ENCODE measurements around the gene LZTR1.
"Not testable (repeated sequence)": the region's sequence is repeated elsewhere in the genome, so short reads cannot be mapped to it uniquely, and the experiment has no call there.

Gene LZTR1

DNA sequence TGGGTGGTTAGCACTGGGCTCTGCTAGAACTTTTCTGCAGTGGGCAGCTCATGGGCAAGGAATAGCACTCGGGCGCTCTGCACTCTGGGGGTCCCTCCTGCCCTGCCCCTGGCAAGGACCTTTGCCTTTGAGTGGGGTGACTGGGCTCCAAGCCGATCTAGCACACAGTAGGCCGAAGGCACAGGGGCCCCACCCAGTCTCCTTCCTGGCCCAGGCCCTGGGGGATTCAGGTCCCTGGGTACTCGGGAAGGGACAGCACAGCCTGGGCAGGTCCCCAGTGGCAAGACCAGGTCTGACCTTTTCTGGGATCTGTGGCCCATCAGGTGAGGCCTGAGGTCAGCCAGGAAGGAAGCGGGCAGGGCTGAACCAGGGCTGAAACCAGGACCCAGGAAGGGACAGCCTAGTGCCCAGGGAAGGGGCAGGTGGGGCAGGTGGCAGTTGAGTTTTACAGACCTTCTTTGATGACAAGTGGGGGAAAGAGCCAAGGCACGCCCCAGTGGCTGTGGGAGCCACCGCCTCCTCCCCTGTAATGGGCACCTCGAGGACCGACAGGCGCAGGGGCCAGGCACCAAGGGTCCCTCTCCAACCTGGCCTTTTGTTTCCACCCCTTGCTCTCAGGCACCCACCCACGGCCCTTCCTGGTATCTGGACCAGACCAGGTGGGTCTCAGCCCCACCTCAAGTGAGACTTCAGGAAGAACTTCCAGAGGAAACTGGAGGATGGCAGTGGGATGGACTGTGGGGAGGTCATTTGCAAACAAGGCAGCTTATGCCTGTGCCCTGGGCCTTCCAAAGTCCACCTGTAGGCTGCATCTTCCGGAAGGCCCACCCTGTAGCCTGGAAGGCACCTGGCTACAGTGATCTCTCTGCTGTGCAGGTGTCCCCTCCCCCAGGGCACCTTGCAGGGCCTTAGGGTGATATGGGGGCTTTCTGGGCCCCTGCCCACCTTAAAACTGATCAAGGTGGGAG is 15.9 kb upstream of the LZTR1 start:
- no peak for DNase-seq (ENCODE audit: low read depth in 2 of 2)

DNA sequence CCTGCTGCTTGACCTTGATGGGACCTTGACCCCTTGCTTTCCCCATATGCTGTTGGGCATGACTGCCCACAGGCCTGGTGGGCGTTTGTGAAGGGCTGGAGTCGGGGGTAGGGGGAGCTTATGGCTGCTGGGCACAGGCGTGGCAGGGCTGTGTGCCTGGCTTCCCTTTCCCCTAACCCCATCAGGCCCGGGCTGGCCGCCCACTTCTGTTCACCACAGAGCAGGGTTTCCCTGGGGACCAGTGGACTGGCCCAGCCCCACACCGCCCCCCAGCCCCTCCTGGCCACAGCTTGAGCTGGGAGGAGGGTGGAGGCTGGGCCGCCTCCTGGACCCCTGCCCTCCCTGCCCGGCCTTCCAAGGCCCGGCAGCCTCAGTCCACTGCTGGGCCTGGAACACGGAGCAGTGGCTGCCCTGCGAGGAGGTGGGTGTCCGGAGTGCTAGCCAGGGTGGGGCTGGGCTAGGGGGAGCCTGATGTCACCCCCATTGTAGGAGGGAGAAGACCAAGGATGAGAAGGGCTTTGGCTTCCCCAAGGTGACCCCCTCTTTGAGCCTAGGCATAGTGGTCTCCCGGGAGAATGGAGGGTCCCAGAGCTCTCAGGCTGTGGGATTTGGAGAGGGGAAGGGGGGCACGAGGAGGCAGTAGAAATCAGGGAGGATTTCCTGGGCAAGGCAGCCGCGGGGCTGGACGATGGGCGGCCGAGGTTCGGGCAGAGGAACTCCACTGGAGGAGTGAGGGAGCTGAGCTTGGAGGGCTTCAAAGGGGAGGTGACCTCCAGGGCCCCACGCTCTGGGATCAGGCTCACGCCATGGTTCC is 15.0 kb upstream of the LZTR1 start, which contains the start of gene AIFM3:
TSS of gene AIFM3 (plus strand) at position 373 of the 814 bp plus-strand sequence. CDS start 690 bp downstream, outside the sequence.
- DNase-seq (ENCODE audit: low read depth in 2 of 2) = no peak

- DNase-seq (ENCODE audit: low read depth in 2 of 2) = no peak
These were observed 14.3 kb upstream of the LZTR1 start for GRCh38 chr22:20967697-20968211.

GRCh38 chr22:20968281-20968977 is 13.7 kb upstream of the LZTR1 start:
- no peak for DNase-seq (ENCODE audit: low read depth in 2 of 2)

- DNase-seq (ENCODE audit: low read depth in 2 of 2) = no peak
These were observed 11.0 kb upstream of the LZTR1 start for GRCh38 chr22:20970939-20971657.

- DNase-seq (ENCODE audit: low read depth in 2 of 2) = not testable (repeated sequence)
These were observed 9.9 kb upstream of the LZTR1 start for GRCh38 chr22:20972014-20972694.

- DNase-seq (ENCODE audit: low read depth in 2 of 2) = no peak
These were observed 9.0 kb upstream of the LZTR1 start for GRCh38 chr22:20972933-20973577.

- DNase-seq (ENCODE audit: low read depth in 2 of 2) = no peak
These were observed 8.3 kb upstream of the LZTR1 start for GRCh38 chr22:20973634-20974286.

- no peak for DNase-seq (ENCODE audit: low read depth in 2 of 2)
These were observed 7.7 kb upstream of the LZTR1 start for GRCh38 chr22:20974336-20974955.

DNA sequence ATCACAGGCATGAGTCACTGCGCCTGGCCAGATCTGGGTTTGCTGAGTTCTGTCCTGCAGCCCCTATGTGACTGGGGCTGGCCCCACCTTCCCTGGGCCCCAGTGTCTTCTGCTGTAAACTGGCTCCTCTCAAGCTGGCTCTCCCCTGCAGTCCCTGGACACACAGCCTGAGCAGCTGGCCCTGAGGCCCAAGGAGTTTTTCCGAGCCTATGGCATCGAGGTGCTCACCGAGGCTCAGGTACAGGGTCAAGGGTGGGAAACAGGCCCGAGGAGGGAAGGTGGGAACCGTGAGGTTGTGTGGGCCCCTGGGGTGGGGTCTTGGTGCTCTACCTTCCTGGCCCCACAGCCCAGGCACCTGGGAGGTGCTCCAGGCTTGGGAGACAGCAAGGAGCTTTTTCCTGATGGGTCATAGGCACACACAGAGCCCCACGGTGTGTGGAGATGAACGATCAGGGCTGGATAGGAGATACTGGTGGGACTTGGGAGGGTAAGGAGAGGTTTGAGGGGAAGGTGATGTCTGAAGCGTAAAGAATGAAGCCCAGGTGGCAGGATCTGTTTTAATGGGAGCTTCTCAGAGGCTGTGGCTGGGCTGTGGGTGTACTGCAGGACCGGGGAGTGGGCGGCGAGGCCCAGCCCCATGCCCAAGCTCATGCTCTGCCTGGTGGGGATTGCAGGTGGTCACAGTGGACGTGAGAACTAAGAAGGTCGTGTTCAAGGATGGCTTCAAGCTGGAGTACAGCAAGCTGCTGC is 6.4 kb upstream of the LZTR1 start:
- no peak for DNase-seq (ENCODE audit: low read depth in 2 of 2)

DNA sequence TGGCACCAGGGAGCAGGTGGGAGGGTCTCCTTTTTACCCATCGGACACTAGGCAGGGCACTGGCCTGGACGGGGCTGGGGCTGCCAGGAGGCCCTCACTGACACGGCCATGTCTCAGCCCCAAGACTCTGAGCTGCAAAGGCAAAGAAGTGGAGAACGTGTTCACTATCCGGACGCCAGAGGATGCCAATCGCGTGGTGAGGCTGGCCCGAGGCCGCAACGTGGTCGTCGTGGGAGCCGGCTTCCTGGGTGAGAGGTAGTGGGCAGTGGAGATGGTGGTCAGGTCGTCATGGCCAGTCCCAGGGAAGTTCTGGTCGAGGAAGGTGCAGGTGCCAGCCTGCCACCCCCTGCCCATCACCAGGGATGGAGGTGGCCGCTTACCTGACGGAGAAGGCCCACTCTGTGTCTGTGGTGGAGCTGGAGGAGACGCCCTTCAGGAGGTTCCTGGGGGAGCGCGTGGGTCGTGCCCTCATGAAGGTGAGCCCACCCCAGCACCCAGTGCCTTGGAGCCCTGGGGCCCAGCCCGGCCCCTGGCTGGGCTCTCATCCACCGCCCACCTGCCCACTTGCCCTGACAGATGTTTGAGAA is 5.7 kb upstream of the LZTR1 start:
- no peak for DNase-seq (ENCODE audit: low read depth in 2 of 2)

GRCh38 chr22:20977019-20977418 is 5.1 kb upstream of the LZTR1 start:
- DNase-seq (ENCODE audit: low read depth in 2 of 2) = no peak

DNA sequence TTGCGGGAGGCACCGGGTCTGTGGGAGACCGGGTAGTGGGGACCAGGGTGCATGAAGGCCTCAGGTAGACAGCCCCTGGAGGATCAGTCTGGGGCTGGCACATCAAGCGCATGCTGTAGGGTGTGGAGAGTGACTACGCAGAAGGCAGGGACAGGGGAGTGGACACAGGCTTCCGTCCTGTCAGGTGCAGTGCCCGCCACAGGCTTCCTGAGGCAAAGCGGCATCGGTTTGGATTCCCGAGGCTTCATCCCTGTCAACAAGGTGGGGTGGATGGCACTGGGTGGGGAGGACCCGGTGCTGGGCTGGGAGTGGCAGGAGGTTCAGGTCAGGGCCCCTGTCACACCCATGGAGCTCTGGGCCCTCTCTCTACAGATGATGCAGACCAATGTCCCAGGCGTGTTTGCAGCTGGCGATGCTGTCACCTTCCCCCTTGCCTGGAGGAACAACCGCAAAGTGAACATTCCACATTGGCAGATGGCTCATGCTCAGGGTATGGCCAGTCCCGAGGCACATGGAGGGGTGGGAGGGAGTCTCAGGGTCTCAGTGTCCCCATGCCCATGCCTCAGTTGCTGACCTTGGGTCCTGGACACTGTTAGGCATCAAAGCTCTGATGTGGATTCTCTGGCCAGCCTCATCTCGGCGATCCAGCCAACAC is 4.5 kb upstream of the LZTR1 start:
- no peak for DNase-seq (ENCODE audit: low read depth in 2 of 2)

DNA sequence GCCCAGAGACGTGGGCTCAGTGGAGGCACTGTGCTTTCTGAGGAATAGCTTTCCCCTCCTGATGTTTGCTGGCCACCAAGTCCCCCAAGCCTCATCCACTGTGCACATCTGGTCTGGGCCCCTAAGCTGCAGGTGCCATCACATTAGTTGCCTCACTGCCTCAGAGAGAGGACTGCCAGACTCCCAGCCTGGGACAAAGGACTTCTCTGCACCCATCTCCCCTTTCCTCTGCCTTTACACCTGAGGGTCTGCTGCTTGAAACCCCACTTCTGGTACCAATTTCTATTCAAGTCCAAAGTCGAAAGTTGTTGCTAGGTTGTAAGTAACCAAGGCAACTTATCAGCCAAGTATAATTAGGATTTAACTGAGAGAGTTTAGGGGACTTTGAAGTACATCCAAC is 3.7 kb upstream of the LZTR1 start:
- DNase-seq (ENCODE audit: low read depth in 2 of 2) = no peak

GRCh38 chr22:20979243-20979809 is 2.8 kb upstream of the LZTR1 start:
- DNase-seq (ENCODE audit: low read depth in 2 of 2) = peak; percentile 32 to 37

GRCh38 chr22:20979940-20980453 is 2.1 kb upstream of the LZTR1 start:
- no peak for DNase-seq (ENCODE audit: low read depth in 2 of 2)

DNA sequence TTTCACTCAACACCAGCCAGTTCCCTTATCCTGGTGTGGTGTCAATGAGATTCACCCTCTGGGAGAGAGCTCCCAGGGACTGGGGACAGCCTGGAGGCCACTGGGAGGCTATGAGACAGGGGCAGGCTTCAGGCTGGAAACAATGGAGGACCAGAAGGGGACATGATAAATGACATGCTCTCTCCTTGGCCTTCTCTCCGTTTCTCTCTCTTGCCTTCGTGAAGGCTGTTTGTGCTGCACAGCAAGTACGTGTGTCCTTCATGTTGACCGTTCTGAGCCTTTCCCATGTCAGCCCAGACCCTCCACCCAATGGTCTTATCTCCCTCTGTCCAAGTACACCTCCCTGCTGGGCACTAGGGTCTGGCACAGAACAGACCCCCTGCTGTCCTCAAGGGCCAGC is 1.6 kb upstream of the LZTR1 start:
- DNase-seq (ENCODE audit: low read depth in 2 of 2) = no peak
